ENCODE measurements around the gene KIF3C.
A peak's percentile ranks its signal among the peaks of the same experiment; 100 is the strongest.

DNA sequence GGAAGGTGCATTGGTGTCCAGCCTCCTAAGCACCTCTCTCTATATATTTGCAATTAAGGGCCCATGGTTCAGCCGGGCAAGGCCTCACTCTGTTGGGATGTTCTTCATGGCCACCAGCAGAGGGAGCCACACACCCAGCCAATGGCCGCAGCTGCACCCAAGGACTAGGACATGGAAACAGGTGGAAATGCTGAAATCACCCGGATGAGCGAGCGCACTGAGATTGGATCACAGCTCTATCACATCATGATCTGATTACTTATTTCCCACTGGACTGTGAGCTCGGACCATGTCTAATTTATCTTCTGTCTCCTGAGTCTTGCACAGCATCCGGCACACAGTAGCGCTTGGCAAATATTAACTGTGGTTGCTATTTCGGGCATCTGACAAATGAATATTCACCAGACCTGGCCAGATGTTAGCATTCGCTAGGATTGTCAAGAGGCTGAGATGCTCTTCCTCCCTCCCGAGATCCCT, 31.2 kb downstream of the KIF3C start:
- TF ChIP-seq, protein P1, sequence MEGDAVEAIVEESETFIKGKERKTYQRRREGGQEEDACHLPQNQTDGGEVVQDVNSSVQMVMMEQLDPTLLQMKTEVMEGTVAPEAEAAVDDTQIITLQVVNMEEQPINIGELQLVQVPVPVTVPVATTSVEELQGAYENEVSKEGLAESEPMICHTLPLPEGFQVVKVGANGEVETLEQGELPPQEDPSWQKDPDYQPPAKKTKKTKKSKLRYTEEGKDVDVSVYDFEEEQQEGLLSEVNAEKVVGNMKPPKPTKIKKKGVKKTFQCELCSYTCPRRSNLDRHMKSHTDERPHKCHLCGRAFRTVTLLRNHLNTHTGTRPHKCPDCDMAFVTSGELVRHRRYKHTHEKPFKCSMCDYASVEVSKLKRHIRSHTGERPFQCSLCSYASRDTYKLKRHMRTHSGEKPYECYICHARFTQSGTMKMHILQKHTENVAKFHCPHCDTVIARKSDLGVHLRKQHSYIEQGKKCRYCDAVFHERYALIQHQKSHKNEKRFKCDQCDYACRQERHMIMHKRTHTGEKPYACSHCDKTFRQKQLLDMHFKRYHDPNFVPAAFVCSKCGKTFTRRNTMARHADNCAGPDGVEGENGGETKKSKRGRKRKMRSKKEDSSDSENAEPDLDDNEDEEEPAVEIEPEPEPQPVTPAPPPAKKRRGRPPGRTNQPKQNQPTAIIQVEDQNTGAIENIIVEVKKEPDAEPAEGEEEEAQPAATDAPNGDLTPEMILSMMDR (IDR thresholded peaks at IDR 0.05; ENCODE audit: poor library complexity): peak; percentile 95
- TF ChIP-seq EZH2 (IDR thresholded peaks at IDR 0.05; ENCODE audit: borderline replicate concordance): no peak

All from hepatocyte (in vitro differentiated cells).